GM19099 (cell line): ENCODE measurements around the gene GULP1.

Source experiments
- POLR2A ChIP-seq: IDR thresholded peaks from 3 replicates; pipeline ENCODE4 v1.6.1; 2011; ENCODE audit warnings: low read depth; ENCODE audit not compliant: insufficient read length; ENCODE audit errors: extremely low read depth

GULP1 gene

DNA sequence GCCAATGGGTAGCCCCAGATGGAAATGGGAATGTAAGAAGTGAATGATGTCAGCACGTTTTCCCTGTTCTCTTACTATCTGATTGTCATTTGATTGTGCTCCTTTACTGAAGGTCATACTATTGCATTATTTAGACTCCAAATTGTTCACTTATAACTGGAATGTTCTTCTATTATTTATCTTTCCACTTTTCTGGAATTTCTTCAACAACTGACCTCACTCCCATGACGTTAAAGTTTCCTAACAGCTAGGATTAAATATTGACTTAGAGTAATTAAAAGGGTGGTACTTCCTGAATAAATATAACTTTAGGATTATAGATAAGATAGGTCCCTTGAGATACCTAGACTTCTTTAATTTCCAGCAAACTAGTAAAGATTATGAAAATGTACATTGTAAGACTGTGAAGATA lies 10.9 kb upstream of the GULP1 start:
- TF ChIP-seq POLR2A, result no peak

DNA sequence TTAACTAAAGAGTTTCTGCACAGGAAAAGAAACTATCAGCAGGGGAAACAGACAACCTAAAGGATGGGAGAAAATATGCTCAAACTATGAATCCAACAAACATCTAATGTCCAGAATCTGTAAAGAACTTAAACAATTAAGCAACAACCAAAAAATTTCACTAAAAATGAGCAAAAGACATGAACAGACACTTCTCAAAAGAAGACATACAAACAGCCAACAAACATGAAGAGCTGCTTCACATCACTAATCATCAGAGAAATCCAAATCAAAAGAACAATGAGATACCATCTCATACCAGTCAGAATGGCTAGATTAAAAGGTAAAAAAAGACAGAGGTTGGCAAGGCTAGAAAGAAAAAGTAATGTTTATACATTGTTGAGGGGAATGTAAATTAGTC lies 8.8 kb upstream of the GULP1 start:
- no peak for TF ChIP-seq POLR2A

DNA sequence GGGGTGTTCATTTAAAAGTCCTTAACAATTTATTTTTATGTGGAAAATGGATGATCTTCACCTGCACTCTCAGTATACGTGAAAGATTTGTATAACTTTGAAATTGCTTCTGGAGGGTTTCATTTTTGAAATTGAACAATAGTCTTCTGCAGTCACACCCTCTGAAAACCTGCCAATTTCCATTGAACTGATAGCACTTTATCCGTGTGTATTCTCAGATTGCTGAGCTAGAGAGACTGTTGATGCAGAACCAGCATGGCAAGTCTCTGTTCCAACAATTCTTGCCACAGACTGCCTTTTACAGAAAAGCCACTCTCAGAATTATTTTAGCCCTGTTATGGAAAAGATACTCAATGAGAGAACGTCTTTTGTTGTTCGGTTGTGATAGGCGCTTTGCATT lies 6.6 kb upstream of the GULP1 start:
- no peak for TF ChIP-seq POLR2A

DNA sequence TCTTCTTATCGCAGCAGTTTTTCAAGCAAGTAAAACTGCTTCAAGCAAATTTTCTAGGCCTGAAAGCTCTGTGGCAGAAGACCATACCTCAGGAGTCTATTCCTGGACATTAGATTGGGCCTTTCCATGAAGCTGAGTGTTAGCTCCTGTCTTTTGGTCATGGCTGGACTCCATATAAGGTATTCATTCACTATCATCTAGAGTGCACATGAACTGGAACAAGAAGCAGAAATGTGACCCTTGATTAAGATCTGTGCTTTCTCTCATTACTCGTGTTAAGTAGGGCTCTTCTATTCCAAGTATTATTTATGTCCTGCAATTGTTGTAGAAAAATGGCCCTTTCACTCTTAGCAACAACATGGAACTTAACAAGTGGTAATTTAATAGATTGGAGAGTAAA lies 5.9 kb upstream of the GULP1 start:
- no peak for TF ChIP-seq POLR2A

DNA sequence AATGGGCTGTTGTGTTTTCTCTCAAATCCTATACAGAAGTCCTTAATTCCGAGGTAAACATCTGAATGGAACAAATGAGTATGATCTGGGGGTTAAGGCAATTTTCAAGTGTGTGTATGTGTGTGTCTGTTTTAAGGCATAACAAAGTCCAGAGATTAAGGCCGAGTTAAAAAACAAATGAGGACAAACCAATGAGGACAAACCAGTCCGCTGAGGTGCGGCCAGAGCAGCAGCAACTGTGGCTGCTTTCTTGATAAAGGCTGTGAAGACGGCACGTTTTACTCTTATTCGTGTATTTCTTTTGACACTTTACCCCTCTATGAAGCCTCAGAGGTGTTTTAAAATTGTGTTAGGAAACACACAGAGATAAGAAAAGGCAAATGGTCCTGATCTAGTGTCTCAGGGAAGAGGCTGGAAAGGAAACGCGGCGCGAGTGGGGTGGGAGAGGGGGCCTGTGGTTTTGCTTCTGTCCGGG lies 495 bp upstream of the GULP1 start:
- no peak for TF ChIP-seq POLR2A

DNA sequence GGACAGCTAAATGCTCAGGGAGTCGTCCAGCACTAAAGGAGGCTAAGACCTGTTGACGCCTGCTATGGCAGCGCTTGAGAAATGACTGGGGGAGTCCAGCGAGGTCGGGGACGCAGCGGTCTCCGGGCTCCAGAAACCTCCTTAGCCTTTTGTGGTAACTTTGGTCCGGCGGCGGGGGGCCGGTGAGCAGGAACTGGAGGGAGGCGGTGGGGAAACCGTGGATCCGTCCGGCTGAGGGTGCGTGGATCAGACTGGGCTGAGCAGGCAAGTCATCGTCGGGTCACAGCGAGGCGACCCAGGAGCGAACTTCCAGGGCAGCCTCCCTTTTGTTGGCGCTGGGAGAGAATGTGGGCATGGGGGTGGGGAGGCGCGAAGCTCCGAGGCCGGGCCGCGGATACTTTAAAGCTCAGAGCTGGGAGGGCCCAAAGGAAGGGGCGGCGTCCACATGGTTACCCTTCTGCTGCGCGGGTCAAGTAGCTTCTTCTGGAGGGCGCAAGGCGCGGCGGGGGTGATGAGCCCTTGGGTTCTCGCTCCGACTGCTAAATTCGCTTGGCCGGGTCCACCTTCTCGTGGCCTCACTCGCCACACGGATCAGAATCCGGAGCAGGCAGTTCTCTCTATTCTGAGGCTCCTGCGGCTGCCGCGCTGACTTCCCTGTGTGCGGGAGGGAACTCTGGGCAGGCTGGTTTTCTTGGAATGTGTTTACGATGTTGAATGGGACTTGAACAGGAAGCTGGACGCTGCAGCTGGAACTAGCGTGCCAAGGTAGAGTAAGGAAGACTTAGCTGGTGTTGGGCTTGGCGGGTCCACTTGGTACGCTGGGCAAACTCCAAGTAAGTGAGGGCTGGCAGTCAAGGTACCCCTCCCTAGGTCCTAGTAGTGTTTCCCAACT lies 920 bp downstream of the GULP1 start:
- TF ChIP-seq POLR2A, result no peak

DNA sequence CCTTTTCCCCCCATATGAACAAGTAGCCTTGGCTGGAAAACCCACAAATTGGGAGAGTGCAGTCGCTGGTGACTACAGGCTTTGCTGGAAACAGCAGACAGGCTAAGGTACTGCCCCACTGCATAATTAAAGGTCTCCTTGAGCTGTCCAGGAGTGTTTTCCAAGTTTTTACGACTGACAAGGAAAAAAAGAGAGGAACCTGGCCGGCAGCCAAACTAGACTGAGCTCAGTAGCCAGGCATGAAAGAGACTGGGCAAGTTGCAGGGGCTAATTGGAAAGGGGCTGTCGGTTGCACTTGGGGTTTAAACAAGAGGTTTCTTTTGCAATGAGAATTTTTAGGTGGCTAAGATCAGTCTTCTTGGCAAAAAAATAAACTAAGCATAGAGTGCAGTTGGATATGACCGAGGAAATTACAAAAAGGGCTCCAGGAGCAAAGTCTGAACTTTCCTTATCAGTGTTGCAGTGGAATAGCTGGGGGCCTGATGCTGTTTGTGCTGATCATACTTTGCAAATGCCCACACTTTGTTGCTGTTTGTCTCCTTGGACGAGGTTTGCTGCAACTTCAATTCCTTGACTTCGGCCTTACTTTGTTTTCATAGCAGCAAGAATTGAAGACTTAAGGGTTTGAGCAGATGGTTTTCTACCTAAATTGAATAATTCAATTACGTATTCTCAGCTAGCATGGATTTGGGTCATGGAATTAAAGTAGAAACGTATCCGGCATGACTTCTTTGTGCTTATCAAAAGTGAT lies 2.1 kb downstream of the GULP1 start:
- TF ChIP-seq POLR2A, result no peak

DNA sequence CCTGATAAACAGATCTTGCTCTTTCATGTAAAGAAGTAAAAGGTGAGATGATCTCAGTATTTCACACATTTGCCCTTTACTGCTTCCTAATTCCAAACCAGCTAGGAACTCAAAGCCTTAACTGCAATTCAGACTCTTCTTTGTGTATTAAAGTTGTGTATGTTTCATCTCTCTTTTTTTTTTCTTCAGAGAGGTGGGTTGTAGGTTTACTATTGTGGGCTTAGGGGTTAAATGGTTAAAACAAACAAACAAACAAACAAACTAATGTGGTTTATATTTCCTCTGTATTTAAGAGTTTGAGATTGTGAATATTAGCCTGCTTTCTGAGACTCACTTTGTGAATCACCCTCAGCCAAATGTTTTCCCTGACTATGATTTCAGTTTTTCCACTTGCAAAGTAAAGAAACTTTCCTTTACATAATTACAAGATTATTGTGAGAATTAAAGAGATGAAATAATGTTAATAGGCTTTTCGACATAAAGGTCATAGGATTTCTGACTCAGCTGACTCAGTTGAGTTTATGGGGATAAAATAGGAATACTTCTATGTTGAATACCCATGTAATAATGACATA lies 2.8 kb downstream of the GULP1 start:
- TF ChIP-seq POLR2A, result no peak

DNA sequence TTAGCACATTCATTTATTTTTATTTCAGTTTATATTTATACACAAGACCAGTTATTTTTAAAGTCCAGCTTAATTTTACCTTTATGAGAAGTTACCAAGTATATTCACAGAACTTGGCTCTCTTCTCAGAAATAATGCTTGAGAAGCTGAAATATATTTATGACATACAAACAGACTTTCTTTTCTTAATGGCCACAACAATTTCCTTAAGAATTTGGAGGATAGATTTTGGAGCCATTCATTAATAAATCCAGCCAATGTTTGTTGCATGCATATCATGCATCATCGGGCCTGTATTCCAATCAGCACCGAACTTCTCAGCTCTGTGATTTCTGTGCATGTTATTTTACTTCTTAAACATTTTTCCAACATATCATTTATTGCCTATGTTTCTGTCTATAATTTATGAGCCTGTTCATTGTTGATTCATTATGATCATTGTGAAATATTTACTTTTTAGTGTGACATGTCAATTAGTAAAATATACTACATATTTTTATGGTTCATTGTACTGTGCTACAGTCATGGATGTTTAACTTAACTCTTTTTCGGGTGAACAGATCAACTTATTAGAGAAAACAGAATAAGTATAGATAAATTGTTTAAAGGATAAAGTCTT lies 3.5 kb downstream of the GULP1 start:
- TF ChIP-seq POLR2A, result no peak

DNA sequence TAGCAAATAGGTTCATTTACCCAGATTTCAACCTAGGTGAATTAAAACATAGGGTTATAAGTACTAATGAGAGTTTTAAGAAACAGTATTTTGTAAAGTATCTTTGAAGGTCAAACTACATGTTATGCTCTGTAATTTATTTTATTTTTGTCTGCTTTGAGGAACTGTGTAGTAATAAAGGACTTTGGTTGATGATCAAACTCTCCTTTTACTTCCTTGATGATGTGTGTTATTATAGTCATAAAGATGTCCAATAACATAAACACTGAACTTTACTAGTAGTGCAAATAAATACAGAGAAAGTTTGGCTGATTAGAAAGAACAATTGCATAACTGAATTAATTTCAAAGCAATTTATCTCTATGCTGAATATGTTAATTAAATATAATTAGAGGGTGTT lies 6.3 kb downstream of the GULP1 start:
- no peak for TF ChIP-seq POLR2A

DNA sequence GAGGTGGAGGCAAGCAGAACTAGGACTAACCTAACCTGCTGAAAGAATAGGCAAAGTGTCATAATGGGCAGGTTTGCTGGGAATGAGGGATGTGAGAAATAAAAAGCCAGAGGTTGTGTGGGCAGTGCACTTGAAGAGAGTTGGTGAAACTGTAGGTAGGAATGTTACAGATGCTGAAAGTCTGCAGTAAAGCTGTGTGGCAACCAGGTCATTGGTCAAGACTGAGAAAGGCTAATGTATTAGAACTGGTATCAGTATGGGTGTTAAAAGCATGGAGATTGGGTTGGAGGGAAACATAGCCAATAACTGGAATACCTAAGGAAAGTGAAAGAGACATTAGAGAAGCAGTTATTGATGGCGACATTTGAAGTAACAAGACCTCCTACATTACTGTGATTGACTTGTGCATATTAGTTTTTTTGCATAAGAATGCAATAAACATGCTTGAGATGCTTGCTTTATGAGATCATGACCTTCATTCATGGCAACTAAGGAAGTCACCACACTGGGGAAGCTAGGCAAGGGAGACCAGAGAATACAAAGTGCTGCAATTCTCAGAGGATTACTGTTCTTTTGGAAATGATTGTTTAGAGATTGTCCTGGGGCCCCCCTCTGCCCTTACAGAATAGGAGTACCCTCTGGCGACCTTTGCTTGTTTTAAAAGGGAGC lies 11.8 kb downstream of the GULP1 start:
- TF ChIP-seq POLR2A, result no peak

DNA sequence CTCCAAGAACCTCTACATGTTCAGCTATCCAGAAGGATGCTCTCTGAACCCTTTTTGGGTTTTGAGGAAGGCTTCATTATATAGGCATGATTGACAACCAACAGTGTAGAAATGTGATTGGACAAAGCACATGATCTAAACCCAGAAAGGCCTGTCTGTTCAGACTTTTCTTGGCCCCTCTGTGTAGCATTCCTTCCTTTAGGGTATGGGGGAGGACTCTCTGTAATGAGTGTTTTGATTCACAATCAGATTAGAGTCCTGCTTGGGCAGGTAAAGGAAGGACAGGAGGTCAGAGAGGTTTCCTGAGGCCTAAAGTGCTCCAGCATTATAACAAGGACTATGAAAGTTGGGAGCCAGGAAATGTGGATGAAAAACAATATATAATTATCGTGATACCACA lies 13.6 kb downstream of the GULP1 start:
- no peak for TF ChIP-seq POLR2A

DNA sequence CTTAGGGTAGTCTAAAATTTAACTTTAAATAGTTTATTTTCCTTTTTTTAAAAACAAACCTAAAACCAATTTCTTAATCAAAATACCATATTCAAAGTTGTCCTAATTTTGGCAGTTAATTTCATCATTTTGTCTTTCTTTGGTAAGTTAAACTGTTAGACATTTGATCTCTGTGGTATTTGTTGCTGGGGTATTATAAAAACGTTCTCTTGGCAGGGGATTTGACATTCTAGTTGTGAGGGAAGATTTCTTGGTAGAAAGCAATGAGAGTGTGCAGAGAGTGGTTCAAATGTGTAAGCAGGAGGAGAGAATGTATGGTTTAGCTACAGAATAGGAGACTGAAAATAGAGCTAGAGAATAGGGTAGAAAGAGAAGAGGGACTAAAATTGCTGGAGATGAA lies 14.6 kb downstream of the GULP1 start:
- no peak for TF ChIP-seq POLR2A

DNA sequence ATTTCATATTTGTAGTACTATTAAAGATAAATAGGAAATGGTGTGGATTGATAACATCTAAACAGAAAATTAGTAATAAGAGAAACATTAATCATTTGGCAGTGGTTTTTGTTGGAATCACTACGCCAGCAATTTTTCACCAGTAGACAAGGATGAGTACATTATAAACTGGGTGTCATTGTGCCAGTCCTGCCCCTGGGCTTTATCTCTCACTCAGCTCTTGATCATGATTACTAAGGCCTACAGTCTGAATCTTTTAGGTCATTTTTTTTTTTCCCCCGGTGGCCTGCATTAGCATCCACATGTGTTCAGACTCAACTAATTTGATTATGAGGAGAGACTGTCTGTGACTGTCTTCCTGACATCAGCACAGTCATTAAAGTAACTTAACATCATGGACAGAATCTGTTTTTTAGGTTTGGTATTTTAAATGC lies 16.2 kb downstream of the GULP1 start:
- no peak for TF ChIP-seq POLR2A

DNA sequence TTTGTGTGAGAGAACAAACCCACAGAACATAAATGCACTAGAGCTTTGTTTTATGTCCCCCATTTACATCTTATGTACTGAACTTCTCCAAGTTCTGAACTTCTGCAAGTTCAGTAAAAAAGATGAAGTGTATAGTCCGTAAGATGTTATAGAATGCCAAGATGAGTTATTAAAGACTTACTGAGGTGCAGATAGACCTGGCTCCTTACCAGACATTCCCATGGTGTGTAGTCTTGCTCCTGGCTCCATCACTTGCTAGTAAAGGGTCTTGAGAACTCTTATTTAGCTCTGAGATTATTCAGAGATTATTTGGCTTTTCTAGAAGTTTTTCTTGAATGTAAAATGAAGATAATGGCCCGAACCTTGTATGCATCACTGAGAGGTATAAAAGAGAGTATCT lies 16.8 kb downstream of the GULP1 start:
- no peak for TF ChIP-seq POLR2A
